OCI-LY7 (cell line): ENCODE measurements around the gene XRCC3. TPM values are rescaled to one million over a fixed set of nuclear protein-coding genes. Genes with fewer than 3 reads are reported as not detected.

ENCODE experiments used
- BruUV-seq: library from RNA; stranded (reverse); fragments of 400-500 nt; replicated peaks from 2 replicates; lab custom pipeline; 2021; lab: Mats Ljungman, UMichigan
- CTCF ChIA-PET: fragments of 300-600 bp; sonication (Branson Sonifier 250); formaldehyde crosslinking; loops from one replicate; lab custom pipeline; 2022; ENCODE audit warnings: antibody characterized with exemption; ENCODE audit not compliant: unreplicated experiment; lab: Charles Lee
- POLR2A ChIA-PET: fragments of 300-600 bp; sonication (Branson Sonifier 250); formaldehyde crosslinking; loops from one replicate; lab custom pipeline; 2022; ENCODE audit warnings: antibody characterized with exemption; lab: Charles Lee
- DNase-seq: peaks from one replicate; pipeline ENCODE4 v3.0.0-alpha.2; 2015; ENCODE audit warnings: low spot score
- H2AFZ ChIP-seq: fragments of 200-600 bp; sonication (generic), shearing (Covaris generic); 2 replicates; pipeline ENCODE4 v1.6.1; 2014; ENCODE audit warnings: mild to moderate bottlenecking, antibody characterized with exemption, low read length, moderate library complexity
- H3K27ac ChIP-seq: fragments of 200-600 bp; sonication (generic); 2 replicates; pipeline ENCODE4 v1.5.1; 2014; ENCODE audit warnings: mixed run types, low read depth, mild to moderate bottlenecking, moderate library complexity, low read length, inconsistent platforms; ENCODE audit not compliant: poor library complexity, severe bottlenecking
- H3K36me3 ChIP-seq: fragments of 200-600 bp; sonication (generic); 2 replicates; pipeline ENCODE4 v1.6.1; 2014; ENCODE audit warnings: mild to moderate bottlenecking, antibody characterized with exemption, low read length, moderate library complexity, mixed read lengths; ENCODE audit not compliant: insufficient read depth
- H3K4me1 ChIP-seq: fragments of 200-600 bp; sonication (generic); 2 replicates; pipeline ENCODE4 v1.5.1; 2014; ENCODE audit warnings: mild to moderate bottlenecking, low read length; ENCODE audit not compliant: insufficient read depth, poor library complexity, severe bottlenecking
- H3K4me2 ChIP-seq: fragments of 200-600 bp; sonication (generic); 2 replicates; pipeline ENCODE4 v1.6.1; 2014; ENCODE audit warnings: mild to moderate bottlenecking, low read length
- H3K4me3 ChIP-seq: fragments of 200-600 bp; sonication (generic); 2 replicates; pipeline ENCODE4 v1.5.1; 2014; ENCODE audit warnings: mild to moderate bottlenecking, low read depth, low read length; ENCODE audit not compliant: poor library complexity, severe bottlenecking
- H3K79me2 ChIP-seq: fragments of 200-600 bp; sonication (generic); 2 replicates; pipeline ENCODE4 v1.6.1; 2016; ENCODE audit warnings: low read depth, mild to moderate bottlenecking, low read length, moderate library complexity, mixed read lengths; ENCODE audit not compliant: insufficient read depth
- H3K9me2 ChIP-seq: fragments of 200-600 bp; sonication (generic); 2 replicates; pipeline ENCODE4 v1.6.1; 2016; ENCODE audit warnings: mild to moderate bottlenecking, low read length, mixed read lengths; ENCODE audit not compliant: insufficient read depth
- H3K9me3 ChIP-seq: fragments of 200-600 bp; sonication (generic); 2 replicates; pipeline ENCODE4 v1.6.1; 2014; ENCODE audit warnings: mild to moderate bottlenecking, mixed run types, low read length, mixed read lengths
- H4K20me1 ChIP-seq: fragments of 200-600 bp; sonication (generic); 2 replicates; pipeline ENCODE4 v1.6.1; 2014; ENCODE audit warnings: mild to moderate bottlenecking, antibody characterized with exemption, low read length, moderate library complexity, mixed read lengths; ENCODE audit not compliant: insufficient read depth
- CTCF ChIP-seq: fragments of 200-600 bp; sonication (generic); conservative IDR thresholded peaks from 2 replicates; pipeline ENCODE4 v1.5.1; 2014; ENCODE audit warnings: mild to moderate bottlenecking, antibody characterized with exemption, low read length, moderate library complexity, mixed read lengths
- EZH2phosphoT487 ChIP-seq: fragments of 200-600 bp; sonication (generic); IDR thresholded peaks from 2 replicates; pipeline ENCODE4 v1.6.1; 2018; ENCODE audit warnings: low read depth, borderline replicate concordance, mild to moderate bottlenecking, mixed run types, antibody characterized with exemption, low read length, moderate library complexity, mixed read lengths
- intact Hi-C: fragments of 100-400 bp; cut with micrococcal nuclease; formaldehyde crosslinking; loops from one replicate; pipeline ENCODE4 v1.10.0; 2022; ENCODE audit not compliant: unreplicated experiment
- total RNA-seq, 2 experiments: library from RNA; depleted of rRNA in 1 of 2; stranded (reverse); fragments of >200 nt in 1 of 2; shearing (Covaris generic) in 1 of 2; gene quantifications; 2 replicates each; pipeline ENCODE4 v1.2.3, GENCODE V29; 2014 to 2022

XRCC3 gene
- total RNA-seq, 2 experiments from 2014 or later, result 83.3 to 130 TPM

- TF ChIP-seq EZH2phosphoT487, result no peak
- no peak for TF ChIP-seq CTCF
- CTCF ChIA-PET, result no interaction called here
- Histone ChIP-seq H3K36me3 (peaks cover 89% of the 10 kb centered on the region), H3K4me3 (no peak overlapping the region), H3K4me2 (peak overlapping the region; percentile 28; the same call in 1 of the 2 replicates), H3K4me1 (peaks cover 68% of the 10 kb centered on the region), H3K79me2 (no peaks in the 10 kb centered on the region), H3K9me2 (no peaks in the 10 kb centered on the region), H3K27ac (peak overlapping the region; percentile 59), H4K20me1 (no peaks in the 10 kb centered on the region), H3K9me3 (no peaks in the 10 kb centered on the region), H2AFZ (no peak overlapping the region)
- POLR2A ChIA-PET, result interaction anchor here (0.7 to 0.8 kb wide), 2 partner anchors 11 to 128 kb away, joined by 3 read pairs; no protein-coding TSS in a partner anchor
- intact Hi-C loops, result no loop called here
- BruUV-seq, result no TSS peak
- no peak for DNase-seq
Observed at GRCh38 chr14:103700753-103701490, 14.3 kb downstream of the XRCC3 start.

DNA sequence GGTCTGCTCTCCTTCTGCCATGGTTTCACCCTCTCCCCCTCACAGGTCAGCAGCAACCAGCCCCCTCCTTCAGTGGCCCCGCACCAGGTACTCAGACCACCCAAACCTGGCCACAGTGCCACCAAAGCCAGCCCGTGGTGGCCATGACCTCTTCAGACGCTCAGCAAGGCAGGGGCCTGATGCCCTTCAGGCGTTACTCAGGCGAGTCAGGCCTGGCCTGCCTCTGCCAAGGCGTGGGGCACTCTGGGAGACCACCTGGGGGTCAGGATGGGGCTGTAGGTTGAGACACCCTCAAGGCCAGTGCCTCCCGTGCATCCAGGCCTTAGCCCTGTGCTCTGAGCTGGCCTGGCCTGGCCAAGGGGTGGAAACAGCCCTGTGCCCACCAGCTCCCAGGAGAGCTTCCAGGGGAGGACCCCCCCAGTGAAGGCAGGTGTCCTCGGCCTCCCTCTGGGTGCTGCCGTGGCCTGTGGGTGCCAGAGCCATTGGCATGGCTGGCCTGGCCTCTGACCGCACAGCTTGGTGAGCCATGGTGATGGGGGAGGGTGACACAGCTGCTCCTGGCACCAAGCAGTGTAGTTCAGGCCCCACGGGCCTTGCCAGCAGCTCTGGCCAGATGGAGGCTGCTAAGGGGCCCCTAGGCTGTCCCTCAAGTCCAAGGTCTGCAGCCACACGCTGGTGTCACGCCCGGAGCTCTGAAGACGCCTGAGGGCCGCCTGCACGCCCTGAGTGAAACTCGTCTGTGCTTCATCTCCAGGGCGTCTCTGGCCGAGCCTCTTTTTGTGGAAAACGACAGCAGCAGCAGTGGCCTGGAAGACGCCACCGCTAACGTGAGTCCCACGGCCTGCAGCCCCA is 15.1 kb downstream of the XRCC3 start:
- ChIA-PET POLR2A (interaction anchor here (1.0 kb wide), 1 partner anchor 9 kb away, joined by 10 read pairs; no protein-coding TSS in a partner anchor), CTCF (interaction anchor here (0.6 kb wide), 1 partner anchor 72 kb away, joined by 6 read pairs; no protein-coding TSS in a partner anchor)
- Histone ChIP-seq H3K36me3 (peaks cover 86% of the 10 kb centered on the region), H3K9me2 (no peaks in the 10 kb centered on the region), H2AFZ (no peak overlapping the region), H3K9me3 (no peaks in the 10 kb centered on the region), H3K4me2 (peak overlapping the region; percentile 66; the same call in 1 of the 2 replicates), H3K27ac (peak overlapping the region; percentile 76), H3K4me3 (no peak overlapping the region), H3K4me1 (peaks cover 76% of the 10 kb centered on the region), H3K79me2 (no peaks in the 10 kb centered on the region), H4K20me1 (no peaks in the 10 kb centered on the region)
- no peak for DNase-seq
- intact Hi-C loops, result loop anchor here (2.0 kb wide), 1 partner anchor 15 kb away; the partner anchor contains the start of genes XRCC3 and ZFYVE21
- TF ChIP-seq CTCF, result no peak
- TF ChIP-seq EZH2phosphoT487, result no peak
- BruUV-seq, result no TSS peak
